Measurements from ENCODE around the gene TMEM164. TPM values are rescaled to one million over a fixed set of nuclear protein-coding genes. Genes with fewer than 3 reads are reported as not detected.

TMEM164 gene
- total RNA-seq, 4 donors from 2014 or later = 29.3 to 64.7 (median 44.6) TPM

DNA sequence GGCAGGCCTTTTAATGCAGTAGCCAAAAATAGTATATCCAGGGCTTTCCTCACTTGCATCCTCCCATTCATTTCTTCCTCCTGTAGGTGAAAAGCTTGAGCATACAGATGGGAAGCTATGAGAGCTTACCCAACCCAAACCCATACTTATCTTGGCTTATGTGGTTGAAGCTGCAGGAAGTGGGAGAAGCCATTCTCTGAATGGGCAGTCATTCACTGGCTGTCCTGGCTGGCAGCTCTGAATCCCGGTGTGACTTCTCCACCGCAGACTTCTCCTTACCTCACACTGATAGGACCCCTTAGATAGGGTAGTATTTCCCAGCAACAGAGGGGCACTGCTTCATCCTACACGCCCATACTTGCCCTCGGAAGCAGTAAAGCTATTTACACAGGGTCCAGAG, 189.6 kb downstream of the TMEM164 start:
- TF ChIP-seq, protein P1, sequence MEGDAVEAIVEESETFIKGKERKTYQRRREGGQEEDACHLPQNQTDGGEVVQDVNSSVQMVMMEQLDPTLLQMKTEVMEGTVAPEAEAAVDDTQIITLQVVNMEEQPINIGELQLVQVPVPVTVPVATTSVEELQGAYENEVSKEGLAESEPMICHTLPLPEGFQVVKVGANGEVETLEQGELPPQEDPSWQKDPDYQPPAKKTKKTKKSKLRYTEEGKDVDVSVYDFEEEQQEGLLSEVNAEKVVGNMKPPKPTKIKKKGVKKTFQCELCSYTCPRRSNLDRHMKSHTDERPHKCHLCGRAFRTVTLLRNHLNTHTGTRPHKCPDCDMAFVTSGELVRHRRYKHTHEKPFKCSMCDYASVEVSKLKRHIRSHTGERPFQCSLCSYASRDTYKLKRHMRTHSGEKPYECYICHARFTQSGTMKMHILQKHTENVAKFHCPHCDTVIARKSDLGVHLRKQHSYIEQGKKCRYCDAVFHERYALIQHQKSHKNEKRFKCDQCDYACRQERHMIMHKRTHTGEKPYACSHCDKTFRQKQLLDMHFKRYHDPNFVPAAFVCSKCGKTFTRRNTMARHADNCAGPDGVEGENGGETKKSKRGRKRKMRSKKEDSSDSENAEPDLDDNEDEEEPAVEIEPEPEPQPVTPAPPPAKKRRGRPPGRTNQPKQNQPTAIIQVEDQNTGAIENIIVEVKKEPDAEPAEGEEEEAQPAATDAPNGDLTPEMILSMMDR (IDR thresholded peaks at IDR 0.05; ENCODE audit: low read depth) = no peak

DNA sequence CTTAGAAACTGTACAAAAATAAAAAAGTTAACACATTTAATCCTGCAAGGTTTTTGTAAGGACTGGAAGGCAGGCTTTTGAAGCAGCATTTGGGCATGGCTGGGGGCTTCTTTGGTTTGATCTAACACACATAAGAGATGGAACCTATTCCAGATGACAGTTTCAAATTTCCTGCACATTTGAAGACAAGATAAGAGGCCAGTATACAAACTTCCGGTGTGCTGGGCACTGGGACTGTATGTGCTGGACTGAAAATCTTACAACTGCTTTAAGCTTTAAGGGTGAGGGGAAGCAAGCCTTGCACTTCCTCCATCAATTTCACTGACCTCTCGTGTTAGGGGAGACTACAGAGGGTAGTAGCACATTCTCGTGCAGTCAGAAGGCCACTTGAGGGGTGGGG, 192.1 kb downstream of the TMEM164 start:
- TF ChIP-seq, protein P1 (IDR thresholded peaks at IDR 0.05; ENCODE audit: low read depth) = no peak

DNA sequence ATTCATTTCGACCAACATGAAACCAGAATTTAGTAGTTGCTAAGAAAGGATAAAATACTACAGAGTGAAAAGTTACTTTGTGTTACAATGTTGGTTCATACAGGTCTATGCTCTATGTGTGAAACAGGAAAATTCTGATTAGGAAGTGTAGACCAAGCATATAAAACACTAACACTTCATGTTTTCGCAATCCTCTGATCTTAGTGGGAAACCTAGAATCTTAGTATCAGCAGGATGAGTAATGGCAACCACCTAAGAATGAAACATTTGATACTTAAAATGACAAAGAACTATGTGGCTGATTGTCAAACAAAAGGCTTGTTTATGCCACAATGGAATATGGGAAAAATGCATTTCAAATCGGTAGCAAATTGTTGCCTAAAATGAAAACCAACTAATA, 198.9 kb downstream of the TMEM164 start:
- TF ChIP-seq, protein P1 (IDR thresholded peaks at IDR 0.05; ENCODE audit: low read depth) = no peak

DNA sequence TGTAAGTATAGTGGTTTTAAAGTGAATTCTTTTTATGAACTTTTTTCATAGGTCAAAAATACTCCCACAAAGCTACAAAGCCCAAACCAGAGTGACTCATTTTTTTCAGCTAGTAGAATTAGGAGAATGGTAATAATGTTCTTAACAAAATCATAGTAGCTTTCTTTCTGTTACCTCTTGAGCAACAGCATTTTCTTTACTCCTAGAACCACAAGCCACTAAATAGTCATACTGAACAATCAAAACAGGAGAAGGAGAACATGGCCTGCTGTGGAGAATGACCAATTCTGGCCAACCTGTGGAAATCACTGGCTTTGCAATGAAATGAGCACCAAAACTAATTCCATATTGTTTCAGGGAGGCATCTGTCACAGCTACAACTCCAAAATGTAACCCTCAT, 202.1 kb downstream of the TMEM164 start:
- TF ChIP-seq, protein P1 (IDR thresholded peaks at IDR 0.05; ENCODE audit: low read depth) = no peak

DNA sequence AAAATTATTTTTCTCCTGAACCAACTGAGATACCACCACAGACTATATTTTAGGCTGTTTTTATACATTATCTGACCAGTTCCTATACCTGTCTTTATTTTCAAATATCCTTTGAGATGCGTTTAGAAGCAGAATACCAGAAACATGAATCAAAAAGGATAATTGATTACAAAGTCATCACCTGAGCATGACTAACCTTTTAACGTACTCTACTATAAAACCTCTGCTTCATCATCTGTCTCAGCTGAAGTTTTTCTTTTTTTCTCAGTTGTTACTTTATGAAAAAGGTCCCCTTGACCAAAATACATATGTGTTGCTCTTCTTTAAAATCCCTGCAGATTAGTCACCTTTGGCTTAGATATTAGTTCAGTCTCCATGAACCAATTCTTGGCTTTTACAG, 205.2 kb downstream of the TMEM164 start:
- TF ChIP-seq, protein P1 (IDR thresholded peaks at IDR 0.05; ENCODE audit: low read depth) = no peak

DNA sequence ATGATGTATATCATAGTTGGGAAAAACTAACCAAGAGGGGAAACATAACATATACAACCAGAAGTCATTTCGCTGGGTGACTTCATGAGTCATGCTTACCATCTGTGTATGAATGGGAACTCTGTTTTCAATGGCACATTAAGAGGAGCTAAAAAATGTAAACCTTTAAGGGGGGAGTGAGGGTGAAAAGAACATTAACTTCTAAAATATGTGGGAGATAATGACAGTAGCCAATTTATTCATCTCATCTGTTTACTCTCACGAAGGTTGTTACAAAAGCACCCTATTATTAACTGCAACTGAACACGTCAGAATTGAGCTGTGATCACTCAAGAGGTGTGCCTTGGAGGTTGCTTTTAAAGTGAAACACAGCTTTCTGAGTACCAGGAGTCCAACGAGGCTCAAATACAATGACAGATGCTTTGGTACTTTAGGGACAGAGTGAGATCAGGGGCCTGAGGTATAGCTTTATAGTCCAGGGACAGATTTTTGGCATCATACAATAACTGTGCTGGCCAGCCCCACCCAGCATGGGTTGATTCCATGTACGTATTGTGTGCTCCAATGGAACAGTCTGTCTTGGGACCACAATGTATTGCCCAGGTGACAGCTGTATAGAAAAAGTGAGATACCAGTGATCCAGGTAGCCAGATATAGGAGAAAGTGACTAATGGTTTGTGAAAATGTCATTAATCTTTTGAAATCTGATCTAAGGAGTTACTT, 207.7 kb downstream of the TMEM164 start:
- TF ChIP-seq, protein P1 (IDR thresholded peaks at IDR 0.05; ENCODE audit: low read depth) = no peak

DNA sequence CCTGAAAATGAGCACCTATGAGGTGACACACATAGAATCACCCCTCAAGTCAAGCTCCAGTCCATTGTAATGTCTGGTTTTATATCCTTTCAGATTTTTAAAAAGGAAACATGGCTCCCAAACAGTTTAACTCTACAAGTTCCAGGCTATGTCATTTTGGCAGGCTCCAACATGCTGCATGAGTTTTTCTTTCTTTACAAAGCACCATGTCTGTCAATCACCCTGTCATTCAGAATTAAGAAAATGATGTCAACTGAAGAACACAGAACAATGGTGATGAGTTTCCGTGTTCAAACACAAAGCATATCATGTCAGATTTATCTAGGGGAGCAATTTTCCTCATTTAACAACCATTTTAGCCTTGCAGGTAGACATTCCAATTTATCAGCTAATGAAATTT, 208.4 kb downstream of the TMEM164 start:
- TF ChIP-seq, protein P1 (IDR thresholded peaks at IDR 0.05; ENCODE audit: low read depth) = no peak

Data from subcutaneous adipose tissue (tissue), 4 donors.